COLO668 (cell line): ENCODE measurements around the gene HOXD8.

Experiments
- DNase-seq: peaks from one replicate; lab custom pipeline; 2025; ENCODE audit not compliant: unreplicated experiment; lab: John Stamatoyannopoulos, UW

Gene HOXD8

DNA sequence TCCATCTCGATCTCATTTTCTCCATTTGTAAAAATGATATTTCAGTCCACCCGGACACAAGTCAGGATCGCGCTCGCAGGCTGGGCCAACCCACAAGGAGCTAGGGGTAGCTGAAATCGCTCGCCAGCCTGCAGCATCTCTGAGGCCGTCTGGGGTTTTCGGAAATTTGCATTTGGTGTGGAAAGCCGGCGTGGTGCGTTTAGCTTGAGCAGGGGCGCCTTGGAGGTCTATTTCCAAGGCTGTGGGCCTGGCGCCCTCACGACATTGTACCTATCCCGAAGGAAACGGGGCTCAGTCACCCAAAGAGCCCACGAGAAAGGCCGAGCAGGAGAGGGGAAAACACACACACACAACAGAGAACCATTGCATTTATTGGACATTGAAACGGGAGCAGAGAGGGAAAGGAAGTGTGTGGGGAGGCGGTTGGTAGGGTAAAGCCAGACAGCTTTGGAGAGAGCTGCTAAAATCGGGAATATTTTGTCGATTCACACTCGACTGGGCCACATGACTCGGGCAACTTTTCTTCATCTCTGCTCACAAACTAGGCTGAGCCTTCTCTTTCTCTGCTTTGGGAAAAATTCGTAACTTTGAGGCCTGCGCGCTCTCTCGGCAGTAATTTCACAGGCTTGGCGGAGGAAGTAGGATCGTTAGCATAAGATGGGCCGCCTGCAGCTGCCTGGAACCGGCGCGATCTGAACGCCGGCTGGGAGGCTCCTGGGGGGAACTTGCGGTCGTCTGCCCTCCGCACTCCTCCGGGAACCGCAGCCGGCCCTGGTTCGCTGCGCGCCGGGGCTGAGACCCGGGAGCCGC, 1.1 kb upstream of the HOXD8 start:
- DNase-seq: peak; percentile 67

DNA sequence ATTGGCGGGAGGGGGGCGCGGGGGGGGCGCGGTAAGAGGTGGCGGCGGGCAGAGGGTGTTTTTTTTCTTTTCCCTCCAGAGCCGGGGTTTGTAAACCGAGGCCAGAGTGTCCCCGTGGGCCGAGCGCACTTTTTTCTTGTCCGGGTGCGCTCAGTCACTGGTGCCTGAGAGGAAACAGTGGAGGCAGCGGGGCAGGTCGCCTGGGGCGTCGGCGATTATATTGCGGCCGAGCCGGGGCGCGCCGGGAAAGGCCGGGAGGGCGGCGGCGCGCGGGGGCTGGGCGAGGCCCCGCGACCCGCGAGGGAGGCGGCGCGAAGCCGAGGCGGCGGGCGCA, 275 bp downstream of the HOXD8 start:
- no peak for DNase-seq

DNA sequence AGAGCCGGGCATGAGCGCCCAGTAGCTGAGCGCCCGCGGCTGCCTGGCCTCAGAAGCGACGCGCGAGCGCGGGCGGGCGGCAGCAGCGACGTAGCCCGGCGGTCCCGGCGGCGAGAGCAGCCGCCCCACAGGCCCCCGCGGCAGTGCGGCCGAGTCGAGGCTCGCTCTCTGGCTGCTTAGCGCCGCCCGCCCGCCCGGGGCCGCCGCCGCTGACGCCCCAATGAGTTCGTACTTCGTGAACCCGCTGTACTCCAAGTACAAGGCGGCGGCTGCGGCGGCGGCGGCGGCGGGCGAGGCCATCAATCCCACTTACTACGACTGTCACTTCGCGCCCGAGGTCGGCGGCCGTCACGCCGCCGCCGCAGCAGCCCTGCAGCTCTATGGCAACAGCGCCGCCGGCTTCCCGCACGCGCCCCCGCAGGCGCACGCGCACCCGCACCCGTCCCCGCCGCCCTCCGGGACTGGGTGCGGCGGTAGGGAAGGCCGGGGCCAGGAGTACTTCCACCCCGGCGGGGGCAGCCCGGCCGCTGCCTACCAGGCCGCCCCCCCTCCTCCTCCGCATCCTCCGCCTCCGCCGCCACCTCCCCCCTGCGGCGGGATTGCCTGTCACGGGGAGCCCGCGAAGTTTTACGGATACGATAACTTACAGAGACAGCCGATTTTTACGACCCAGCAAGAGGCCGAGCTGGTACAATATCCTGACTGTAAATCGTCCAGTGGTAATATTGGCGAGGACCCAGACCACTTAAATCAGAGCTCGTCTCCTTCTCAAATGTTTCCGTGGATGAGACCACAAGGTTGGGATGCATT, 847 bp downstream of the HOXD8 start:
- peak; percentile 80 for DNase-seq

GRCh38 chr2:176130957-176131847, 1.7 kb downstream of the HOXD8 start:
- DNase-seq: no peak

DNA sequence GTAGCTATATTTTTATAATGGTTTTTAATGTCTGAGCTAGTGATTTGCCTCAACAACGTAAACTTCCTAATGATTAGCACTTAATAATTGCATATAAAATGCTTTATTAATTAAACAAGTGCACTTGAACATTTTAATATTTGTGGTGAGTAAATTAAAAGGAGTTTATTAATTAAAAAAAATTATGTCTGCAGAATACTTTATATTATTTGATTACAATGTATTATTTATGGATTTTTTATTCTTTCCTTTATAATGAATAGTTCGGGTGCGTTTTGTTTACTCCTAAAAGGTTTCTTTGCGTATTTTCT, 2.3 kb downstream of the HOXD8 start:
- DNase-seq: no peak

- no peak for DNase-seq
Observed at GRCh38 chr2:176132205-176133171, 3.0 kb downstream of the HOXD8 start.

DNA sequence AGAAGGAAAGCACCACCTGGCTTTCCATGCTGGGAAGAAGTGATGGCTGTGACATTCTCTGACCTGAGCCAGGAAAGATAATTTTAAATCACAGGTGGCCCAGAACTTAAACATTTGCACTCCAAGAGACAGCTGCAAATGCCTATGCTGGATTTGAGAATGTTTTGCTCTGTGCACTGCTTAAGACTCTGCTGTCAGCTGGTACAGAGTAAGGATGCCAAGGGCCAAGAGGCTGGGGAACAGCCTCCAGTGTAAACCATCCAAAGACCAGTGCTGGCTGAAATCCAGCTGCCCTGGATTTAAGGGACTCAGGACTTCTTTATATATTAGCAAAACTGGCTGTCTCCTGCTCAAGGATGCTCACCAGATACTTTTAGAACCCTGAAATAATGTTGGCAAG, 3.9 kb downstream of the HOXD8 start:
- DNase-seq: no peak

GRCh38 chr2:176134035-176134434, 4.5 kb downstream of the HOXD8 start:
- DNase-seq: no peak

DNA sequence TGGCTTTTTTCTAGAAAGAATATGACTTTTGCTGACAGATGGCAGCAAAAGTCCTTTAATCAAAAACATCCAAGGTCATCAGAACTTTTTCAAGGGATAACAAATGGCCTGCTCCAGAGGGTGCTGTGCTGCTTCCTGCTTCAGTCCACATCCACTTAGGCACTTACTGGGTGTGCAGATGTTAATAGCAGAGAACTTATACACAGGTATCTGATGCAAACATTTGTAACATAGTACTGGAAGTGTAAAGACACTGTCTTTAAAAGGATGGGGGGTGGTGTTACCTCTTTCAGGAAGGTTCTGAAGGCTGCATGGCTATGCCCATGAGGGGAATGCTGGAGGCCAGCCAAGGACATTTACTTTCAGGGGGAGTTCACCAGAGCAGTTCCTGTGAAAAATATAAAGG, 5.5 kb downstream of the HOXD8 start:
- DNase-seq: no peak

DNA sequence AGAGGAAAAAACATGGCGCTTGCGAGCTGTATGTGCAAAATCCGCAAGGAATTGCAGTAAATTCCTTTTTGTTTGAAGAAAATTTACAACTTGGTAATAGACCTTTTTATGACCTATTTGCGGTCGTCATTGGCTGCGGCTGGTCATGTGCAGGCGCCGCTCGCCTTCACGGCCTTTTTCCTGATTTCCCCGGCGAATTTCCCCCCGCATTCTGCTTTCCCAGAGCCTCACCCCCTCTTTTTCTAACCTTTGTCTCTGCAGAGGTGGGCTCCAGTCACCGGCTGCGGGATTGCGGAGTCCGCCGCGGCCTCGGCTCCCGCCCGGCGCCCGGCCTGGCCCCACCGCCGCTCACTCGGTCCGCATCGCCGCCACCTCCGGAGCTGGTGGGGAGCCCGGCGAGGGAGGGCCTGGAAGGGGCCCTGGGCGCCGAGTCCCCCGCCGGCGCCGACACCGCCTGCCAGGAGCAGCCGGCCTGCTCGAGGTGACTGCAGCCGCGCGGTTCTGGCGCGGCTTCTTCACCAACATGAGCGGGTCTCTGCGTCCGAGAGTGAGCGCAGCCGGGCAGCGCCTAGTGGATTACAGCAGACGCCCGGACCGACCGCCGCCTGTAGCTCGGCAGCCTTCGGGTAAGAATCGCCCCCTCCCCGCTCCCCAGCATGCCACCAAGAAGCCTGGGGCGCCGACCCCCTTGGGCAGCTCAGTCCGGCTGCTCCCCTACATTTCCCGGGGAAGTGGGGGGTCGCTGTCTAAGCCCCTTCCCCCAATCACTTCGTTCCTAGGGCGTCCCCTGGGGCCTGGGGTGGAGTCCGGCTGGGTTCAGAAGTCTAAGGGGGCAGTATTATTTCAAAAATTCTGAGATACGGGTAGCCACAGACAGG, 7.1 kb downstream of the HOXD8 start:
- DNase-seq: peak; percentile 40

GRCh38 chr2:176137252-176137580, 7.7 kb downstream of the HOXD8 start:
- peak; percentile 13 for DNase-seq

DNA sequence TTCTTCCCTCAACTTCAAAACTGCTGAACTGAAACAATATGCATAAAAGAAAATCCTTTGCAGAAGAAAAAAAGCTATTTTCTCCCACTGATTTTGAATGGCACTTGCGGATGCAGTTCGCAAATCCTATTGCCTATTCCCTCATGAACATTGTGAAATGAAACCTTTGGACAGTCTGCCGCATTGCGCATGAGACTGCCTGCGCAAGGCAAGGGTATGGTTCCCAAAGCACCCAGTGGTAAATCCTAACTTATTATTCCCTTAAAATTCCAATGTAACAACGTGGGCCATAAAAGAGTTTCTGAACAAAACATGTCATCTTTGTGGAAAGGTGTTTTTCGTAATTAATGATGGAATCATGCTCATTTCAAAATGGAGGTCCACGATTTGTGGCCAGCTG, 8.4 kb downstream of the HOXD8 start:
- no peak for DNase-seq

GRCh38 chr2:176138526-176138922, 9.0 kb downstream of the HOXD8 start:
- DNase-seq: no peak

- DNase-seq: peak; percentile 22
Observed at GRCh38 chr2:176138923-176139660, 9.6 kb downstream of the HOXD8 start.

DNA sequence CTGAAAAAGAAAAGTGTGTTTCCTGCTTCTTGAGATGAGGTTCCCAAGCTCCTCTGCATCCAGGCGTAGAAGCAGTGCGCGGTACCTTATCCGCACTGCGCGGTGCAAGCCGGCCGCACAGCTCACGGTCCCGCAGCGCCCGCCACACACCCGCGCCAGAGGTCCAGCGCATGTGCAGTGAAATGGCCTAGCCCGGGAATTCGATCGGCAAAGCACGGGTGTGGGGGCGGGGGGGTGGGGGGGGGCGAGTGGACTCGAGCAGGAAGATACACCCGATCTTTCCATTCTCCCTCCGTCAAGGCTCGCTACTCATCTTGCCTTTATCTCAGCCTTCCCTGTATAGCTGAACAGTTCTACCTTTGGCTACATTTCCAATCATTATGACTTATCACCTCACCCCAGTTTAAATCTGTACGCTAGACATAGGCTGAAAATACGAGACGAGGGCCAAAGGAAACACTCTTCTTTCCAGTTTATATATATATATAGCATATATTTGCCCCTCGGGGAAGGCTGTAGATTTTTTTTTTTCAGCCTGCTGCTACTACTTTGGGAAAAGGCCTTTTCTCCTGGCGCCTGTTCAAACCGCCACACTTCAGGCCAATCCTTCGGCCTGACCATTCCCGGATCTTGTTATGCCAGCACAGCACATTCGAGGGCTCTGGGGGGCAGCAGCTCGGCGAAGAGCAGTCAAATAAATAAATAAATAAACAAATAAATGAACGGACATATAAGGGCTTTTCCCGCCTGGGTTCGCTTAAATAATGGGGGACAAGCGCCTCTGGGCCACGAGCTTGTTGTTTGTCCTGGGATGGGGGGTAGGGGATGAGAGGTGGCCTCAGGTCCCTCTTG, 10.4 kb downstream of the HOXD8 start:
- peak; percentile 32 for DNase-seq

DNA sequence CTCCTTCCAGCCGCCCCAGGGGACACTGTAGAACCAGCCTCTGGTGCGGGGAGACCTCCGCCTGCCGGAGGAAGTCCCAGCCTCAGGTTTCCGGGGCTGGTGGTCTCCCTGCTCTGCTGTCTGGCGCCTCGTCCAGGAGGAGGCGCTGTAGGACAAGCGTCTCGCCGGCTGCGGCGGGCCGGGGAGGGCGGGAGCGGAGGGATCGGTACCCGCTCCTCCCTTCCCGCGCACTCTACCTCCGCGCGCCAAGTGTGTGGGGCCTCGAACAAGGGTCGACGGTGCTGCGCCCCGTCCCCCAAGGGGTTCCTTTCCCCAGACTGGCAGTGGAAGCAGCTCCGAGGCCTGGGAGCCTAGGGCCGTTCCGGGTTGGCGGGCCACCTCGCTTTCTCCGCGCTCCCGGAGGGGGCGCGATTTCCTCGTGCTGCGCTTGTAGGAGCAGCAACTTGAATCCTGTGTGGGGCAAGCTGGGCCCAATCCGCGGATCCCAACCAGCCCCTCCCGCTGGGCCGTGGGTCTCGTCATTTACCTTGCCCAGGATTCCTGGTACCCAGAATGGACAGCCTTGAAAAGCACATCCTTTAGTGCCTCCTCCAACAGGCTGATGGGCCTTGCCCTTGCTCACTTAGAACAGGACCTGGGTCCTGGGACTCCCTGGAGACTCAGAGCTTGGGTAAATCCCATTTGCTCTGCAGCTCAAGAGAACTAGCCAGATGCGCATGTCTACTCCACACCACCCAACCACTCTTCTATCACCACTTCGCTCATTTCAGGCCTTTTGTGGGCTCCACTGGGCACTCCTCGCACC, 11.2 kb downstream of the HOXD8 start:
- DNase-seq: peak; percentile 89

DNA sequence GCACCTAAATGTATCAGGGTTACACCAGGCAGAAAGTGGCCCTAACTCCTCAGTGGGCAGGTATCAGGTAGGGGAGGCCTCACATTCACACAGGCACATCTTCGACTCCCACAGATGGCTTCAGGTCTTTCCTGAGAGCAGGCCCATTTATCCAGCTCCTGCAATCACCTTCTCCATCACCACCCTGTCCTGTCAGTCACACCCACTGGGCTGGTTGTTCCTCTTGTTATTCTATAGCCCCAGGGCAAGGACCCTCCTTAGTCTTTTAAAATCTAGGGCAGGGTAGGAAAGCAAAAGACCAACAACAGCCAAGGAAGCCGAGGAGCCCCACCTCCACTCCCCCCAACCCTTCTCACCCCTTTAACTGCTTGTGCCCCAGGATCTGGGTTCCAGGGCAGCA, 12.8 kb downstream of the HOXD8 start:
- DNase-seq: no peak
